GM19023 (cell line): ENCODE data around the gene MEI1.
"Not testable (repeated sequence)": the region's sequence is repeated elsewhere in the genome, so short reads cannot be mapped to it uniquely, and the experiment has no call there.

Source experiments
- ATAC-seq: cut with Tn5 transposase; IDR thresholded peaks from one replicate; pipeline ENCODE4 v1.9.1; 2021; ENCODE audit warnings: mild to moderate bottlenecking, moderate library complexity; ENCODE audit not compliant: unreplicated experiment

Gene MEI1

DNA sequence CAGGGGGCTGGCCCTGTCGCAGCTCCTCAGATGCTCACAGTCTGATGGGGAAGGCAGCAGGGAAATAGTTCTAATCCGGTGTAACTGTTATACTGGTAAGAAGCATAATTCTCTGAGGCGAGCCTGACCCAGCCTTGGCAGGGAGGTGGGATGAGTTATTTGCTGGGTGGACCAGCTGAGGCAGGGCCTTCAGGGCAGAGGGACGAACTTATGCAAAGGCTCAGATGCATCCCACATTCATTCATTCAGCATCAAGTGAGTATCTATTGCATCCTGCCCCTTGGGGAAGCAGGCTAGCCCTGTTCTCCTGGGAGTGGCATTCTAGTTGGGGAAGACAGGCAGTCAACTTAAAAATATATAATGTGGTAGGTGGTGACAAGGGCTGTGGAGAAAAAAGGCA lies 120.0 kb downstream of the MEI1 start:
- no peak for ATAC-seq

DNA sequence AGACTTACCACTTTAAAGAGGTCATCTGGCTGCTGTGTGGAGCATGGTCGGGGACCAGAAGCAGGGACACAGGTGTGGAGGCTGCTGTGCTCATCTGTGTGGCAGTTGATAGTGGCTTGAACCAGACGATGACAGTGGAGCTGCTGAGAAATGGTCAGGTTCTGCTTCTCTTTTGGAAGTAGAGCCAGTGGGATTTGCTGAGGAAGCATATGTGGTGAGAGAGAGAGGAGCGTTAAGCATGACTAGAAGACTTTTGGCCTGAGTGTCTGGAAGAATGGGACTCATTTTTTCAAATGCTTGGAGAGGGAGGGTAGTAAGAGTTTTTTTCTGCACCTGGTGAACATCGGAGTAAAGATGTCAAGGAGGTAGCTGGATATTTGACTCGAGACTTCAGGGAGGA lies 121.1 kb downstream of the MEI1 start:
- no peak for ATAC-seq

DNA sequence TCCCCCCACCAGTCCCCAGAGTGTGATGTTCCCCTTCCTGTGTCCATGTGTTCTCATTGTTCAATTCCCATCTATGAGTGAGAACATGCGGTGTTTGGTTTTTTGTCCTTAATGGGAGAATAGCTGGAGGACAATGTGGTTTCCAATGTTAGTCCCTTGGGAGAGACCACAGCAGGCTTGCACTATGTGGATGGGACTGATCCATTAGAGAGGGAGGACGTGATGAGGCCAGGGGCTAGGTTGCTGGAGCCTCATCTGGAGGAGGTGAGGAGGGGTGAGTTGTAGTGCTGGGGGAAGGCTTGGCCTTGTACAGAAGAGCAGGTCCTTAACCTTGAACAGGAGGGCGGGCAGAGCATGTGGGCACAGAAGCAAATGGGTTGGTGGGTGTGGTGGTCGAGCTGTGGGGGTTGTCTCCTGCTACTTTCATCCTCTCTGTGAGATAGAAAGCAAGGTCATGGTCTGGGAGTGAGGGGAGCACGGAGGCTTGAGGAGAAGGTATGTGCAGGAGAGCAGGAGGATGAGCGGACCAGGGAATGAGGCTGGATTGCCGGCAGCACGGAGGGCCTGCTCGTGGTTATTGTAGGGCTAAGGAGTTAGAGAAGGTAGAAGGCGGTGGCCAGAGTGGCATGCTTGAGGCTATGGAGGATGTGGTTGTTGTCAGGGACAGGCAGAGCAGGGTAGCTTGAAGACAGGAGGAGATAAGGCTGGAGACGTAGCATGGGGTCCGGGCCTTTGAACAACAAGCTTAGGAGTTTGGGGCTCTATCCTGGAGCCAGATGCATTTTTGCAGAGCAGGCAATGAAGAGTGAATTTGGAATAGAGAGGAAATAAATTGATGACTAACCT lies 122.4 kb downstream of the MEI1 start:
- no peak for ATAC-seq

DNA sequence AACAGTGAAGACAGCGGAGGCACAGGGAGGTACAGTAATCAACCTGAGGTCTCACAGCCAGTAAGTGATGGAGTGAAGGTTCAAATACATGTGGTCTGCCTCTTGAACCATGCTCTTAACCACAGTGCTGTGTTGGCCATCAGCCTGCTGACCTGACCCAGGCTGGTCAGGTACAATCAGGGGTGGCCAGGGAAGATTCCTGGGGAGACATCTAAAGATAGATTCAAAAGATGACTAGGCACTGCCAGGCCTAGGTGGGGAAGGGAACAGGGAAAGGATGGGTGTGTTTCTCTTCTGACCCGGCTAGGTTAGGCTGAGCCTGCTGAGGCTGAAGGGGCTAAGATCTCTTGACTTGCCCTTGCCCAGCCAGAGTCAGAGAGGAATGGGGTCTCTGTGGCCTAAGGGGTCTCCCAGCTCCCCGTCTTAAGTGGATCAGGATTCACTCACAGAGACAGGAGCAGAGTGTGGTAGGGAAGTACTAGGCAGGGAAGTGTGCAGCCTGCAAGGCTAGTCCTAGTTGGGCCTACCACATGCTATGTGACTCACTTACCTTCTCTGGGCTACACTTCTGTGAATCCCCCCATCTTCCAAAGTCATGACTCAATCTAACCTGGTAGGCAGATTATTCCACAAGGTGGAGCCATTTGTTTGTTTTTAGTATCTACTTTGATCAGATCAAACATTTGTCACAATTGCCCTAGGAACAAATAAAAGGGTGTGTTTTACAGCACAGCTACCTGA lies 123.2 kb downstream of the MEI1 start:
- no peak for ATAC-seq

DNA sequence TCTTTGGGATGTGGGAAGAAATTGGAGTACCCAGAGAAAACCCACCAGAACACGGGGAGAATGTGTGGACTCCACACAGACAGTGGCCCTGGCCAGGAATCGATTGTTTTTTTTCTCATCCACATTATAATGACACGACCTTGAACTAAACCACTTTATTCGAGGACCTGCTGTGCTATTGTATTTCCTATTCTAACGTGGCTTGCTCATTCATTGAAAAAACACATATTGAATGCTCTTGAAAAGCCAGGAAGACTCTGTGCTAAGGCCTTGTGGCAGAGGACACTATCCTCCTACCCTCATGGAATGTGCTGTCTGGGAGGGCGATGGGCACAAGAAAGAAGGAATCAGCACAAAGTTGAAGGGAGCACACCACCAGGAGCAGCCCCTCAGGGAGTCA lies 124.5 kb downstream of the MEI1 start:
- no peak for ATAC-seq

DNA sequence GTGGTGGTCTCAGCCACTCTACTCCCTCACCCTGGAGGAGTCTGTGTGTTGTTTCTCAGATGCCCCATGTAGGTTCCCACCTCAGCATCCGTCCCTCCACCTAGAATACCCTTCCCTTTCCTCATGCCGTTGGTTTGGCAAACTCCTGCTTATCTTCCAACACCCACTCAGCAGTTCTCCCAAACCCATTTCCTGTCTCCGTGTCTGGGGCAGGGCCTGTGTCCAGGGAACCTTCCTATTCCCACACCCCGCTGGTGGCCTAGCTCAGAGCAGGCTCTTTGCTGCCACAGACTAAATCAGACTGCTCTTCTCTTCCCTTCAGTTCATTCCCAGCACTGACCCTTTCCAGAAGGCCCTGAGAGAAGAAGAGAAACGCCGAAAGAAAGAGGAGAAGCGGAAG lies 126.1 kb downstream of the MEI1 start:
- ATAC-seq: no peak

DNA sequence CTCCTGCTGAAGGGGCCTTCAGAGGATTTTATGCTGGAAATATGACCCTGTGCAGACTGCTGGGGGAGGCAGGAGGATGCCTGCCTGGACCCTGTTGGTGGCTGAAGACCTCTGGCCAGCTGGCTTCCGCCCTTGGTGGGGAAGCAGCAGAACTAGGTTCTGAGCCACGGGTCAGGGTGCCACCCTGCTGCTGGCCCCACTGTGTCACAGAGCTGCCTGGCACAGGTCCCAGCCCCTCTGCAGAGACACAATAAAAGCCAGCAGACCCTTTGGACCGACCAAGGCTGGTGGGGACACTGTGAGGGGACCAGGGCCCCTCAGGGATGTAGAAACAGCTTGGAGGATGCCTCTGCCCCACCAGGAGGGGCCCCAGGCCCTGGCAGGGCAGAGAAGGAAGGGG lies 126.7 kb downstream of the MEI1 start:
- no peak for ATAC-seq

DNA sequence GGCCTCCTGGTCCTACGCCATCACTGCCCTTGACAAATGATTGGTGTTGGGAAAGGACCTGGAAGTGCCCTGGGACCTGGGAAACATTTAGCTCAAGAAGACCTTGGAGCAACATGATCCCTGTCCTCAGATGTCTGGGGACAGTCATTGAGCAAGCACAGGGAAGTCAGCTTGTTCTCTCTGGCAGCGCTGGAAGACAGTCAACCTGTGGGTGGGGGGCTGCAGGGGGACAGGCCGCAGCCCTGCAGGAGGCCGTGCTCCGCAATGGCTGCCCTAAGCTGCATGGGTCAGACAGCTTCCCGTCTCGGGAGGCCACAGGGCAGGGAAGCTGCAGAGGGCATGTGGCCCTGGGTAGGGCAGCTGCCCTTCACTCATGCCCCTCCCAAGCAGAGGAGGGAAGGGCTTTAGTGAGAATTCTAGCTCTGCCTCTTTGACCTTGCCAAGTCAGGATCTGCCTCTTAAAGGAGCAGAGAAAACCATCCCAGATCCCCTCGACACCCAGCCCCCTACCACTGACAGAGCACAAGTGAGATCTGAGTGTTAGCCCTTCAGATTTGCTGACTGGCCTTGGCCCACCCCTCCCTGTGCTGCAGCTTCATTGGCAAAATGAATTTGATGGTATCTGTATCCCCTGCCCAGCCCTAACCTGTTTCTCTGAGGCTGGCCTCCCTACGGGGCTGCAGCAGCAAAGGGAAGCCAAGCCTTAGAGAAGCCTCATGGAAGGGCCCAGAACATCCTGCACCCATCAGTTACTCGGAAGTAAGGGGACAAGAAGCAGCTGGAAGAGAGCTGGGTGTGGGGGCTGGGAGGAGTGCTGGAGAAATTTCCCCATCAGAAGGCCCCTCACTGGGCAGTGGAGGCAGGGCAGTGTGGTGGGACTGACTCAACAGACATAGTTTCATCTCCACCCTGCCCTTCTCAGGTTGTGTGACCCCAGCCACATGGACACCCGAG lies 127.4 kb downstream of the MEI1 start:
- no peak for ATAC-seq

DNA sequence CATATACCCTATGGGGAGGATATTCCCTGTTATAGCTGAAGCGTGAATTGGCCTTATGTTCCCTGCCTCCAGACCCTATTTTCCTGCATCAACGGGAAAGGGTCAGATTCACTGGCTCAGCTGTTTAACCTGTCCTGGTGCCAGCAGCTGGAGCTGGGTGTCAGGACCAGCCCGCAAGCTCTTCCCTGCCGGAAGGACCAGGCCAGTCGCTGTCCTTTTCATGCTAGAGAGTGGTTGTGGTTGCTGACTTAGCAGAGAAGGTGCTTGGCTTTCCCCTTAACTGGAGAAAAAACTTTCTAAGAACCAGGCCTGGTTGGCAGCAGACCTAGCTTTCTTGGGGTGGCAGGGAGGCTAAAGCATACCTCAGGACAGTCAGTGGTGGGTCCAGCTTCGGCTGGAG lies 128.4 kb downstream of the MEI1 start:
- ATAC-seq: no peak

DNA sequence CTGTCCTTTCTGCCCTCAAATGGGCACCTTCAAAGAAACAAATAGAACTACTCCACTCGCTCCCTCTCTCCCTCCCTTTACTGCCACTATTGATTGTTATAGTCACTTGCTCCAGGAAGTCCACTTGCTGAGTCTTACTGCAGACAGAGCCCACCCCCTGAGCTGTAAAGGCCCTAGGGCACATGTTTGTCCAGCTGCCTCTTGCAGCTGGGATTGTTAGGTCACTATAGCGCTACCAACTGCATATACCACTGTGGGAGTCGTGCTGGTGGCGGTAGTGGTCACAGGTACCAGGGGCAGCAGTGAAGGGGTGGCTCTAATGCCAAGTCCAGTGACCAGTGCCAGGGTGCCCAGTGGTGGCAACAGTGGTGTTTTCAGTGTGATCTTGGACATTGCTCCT lies 129.2 kb downstream of the MEI1 start:
- no peak for ATAC-seq

DNA sequence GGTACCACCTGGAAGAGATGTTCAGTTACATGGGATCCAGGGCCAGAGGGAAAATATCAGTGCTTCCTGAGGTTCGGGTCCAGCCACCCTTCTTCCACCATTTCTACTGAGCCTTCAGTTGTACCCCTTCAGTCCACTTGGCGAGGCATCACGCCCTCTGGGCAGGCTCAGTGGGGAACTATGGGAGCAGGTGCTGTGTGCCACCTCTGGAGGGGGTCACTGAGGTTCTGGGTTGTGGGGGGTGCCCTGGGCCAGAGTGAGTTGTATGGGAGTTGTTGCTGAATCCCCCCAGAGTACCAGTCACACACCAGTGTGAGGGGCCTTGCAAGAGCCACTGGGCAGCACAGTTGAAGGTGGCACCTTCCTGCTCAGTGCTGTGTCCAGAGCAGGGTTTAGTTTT lies 130.9 kb downstream of the MEI1 start:
- no peak for ATAC-seq

DNA sequence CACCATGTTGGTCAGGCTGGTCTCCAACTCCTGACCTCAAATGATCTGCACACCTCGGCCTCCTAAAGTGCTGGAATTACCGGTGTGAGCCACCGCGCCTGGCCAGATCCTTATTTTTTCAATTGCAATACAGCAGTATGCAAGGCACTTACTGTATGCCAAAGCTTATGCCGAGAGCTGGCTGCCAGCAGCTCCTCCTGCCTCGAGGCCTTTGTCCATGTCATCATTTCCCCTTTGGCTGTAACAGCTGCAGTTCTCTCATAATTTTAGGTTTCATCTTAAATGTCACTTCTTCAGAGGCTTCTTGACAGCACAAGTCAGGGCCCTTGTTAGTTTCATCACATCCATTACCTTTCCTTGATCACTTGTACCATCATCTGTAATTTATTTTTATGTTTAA lies 132.1 kb downstream of the MEI1 start:
- ATAC-seq: no peak

DNA sequence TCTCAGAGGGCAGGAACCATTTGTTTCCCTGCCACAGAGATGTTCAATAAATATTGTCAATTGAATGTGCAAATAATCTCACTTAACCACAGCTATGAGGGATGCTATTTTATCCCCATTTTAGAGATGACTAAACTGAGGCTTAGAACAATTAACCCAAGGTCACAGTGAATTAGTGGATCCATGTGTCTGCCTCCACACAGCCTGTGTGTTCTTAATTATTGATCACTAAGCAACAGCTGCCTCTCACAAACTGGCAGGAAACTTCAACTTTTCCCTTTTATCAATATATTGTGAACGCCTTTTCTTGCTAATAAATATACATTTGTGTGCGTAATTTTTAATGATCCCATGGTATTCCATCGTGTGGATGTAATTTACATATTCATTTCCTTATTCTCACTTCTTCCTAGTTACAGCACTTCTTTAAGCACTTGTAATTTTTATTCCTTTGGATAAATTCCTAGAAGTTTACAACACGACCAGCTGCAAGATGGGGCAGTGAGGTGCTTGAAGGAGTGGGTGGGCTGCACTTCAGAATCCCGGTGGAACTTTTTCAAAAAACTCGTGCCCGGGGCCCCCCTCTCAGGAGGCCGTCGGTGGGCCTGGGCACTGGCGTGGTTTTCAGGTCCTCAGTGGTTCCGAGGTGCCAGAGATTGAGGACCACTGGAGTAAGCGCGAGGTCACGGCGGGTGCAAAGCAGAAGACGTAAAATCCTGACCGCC lies 132.7 kb downstream of the MEI1 start:
- no peak for ATAC-seq

DNA sequence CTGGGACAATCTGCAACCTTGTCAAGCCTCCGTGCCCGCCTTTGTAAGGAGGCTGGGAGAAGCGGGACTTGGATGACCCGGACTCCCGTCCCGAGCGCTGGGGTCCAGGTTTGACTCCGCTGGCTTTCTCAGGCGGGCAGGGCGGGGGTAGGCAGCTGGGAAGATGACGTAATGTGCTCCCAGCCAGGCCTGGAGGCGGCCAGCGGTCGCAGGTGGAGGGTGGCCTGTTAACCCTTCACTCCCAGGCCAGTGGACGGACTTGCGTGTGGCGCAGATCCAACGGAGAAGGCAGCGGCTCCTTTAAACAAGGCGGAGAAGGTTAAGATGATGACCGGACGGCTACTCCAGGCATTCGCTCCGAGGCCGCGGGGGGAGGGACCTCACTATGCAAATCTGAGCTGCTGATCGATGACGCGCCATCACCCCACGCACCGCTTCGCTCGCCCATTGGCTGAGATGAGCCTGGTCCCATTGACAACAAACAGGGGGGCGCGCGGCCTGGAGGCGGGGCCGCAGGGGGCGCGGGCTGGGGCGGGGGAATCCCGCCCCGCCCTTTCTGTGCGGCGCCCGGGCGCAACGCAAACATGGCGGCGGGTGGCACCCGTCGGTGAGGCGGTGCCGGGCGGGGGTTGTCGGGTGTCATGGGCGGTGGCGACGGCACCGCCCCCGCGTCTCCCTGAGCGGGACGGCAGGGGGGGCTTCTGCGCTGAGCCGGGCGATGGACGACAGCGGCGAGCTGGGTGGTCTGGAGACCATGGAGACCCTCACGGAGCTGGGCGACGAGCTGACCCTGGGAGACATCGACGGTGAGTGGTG lies 133.5 kb downstream of the MEI1 start, which contains the start of gene SREBF2:
SREBF2 (plus strand) TSS at position 553 of the 816 bp plus-strand sequence; CDS start at position 719, 166 bp downstream.
- ATAC-seq: peak; percentile 90

DNA sequence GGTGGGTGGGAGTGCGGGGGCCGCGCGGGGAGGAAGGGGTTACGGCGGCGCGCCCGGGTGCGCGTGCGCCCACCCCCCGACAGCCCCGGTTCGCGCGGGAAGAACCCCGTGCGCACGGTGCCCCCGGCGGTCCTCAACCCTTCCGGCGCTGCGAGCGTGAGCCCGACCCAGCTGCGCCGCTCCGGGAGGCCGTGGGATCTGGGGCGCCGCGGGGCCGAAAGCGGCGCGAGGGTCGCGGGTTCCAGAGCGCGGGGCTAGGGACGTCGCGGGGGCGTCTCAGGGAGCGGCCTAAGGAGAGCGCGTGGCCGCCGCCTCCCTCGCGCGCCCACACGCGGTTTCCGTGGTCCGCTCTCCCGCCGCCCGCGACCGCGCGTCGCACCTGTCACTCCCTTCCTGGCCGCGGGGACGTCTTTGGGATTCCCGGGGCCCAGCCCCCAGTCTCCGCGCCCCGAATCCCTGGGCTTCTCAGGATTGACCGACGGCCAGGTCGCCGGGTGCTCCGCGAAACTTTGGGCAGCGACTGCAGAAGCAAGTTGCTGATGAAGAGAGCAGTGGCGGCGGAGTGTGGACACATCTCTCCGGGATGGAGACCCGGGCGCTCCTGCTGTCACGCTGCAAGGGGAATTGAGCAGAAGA lies 134.2 kb downstream of the MEI1 start:
- no peak for ATAC-seq

DNA sequence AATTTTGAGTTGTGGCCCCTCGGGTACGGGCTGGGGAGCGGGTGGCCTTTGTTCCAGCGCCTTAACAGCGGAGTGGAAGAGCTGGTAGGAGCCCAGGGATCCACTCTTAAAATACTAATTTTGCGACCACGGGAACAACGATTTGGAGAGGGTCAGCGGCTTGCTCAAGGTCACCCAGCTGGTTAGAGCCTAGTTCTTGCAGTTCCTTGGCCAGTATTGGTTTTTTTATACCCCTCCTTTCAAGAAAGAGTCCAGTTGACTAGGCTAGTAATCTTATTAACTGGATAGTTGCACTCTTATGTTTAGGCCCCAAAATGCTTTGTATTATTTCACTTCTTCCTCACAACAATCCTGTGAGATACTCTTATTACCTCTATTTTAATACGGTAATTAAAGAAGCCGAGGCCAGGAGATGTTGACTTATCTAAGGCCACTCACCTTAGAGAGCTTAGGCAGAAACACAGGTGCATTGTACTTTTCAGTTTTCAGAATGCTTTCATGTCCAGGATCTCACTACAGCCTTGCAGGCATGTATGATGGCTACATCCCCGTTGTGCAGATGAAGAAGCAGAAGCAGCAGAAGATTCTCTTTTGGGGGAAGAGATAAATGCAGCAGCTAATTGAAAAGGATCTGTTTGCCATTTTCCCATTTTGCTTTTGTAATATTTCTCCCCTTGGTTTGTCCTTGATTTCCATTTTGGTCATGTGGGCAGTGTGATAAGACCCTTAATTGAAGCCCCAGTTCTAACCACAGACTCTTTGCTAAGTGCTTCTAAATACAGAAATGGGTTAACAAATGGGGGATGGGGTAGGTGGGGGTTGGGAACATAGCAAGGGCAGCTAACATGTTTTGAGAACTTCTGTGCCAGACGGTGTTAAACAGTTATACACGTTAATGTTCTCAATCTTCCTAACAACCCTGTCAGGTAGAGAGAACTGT lies 135.0 kb downstream of the MEI1 start:
- ATAC-seq: no peak

DNA sequence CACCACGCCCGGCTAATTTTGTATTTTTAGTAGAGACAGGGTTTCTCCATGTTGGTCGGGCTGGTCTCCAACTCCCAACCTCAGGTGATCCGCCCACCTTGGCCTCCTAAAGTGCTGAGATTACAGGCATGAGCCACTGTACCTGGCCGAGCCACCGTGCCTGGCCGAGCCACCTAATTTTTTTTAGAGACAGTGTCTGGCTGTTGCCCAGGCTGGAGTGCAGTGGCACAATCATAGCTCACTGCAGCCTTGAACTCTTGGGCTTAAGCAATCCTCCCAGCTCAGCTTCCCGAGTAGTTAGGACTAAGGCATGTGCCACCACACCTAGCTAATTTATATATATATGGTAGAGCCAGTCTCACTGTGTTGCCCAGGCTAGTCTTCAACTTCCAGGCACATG lies 136.2 kb downstream of the MEI1 start:
- ATAC-seq: not testable (repeated sequence)

DNA sequence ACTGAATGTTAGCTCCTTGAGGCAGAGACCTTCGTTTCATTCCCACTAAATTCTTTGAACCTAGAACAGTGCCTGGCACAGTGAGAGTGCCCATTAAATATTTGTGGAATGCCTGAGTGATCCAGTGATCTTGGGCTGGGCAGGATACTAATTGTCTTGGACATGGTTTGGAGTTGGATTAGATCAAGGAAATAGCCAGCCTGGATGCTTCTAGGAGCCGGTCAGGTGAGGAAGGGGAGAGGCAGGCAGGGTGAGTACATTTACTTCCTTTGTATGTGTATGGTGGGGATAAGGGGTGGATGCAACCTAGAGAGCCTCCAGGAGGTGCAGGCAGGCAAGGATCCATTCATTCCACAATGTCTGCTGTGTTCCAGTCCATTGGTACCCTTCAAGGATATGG lies 137.2 kb downstream of the MEI1 start:
- ATAC-seq: no peak
